Activated CD4-positive, alpha-beta T cell treated with anti-CD3 and anti-CD28 coated beads for 48 hours (primary cell): ENCODE measurements around the gene MAPRE3.

Experiments
- DNase-seq: peaks from one replicate; pipeline ENCODE4 v3.0.0-alpha.2; 2020

The MAPRE3 gene

DNA sequence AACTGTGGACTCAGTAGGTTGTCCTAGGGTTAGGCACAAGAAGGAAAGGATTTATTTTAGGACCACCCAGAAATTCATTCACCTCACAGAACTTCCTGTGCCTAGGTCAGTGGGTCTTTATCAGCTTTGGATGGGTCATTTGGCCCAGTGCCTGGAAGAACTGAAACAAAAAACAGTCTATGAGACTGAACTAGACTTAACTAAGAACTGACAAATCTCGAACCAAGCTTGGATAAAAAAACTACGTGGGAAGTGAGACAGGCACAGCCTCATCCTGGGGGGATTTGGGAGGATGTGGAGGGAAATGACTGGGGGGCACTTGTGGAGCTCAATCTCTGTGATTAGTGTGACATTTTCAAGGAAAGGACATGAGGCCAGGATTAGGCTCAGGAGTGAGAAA, 103.3 kb downstream of the MAPRE3 start:
- no peak for DNase-seq

DNA sequence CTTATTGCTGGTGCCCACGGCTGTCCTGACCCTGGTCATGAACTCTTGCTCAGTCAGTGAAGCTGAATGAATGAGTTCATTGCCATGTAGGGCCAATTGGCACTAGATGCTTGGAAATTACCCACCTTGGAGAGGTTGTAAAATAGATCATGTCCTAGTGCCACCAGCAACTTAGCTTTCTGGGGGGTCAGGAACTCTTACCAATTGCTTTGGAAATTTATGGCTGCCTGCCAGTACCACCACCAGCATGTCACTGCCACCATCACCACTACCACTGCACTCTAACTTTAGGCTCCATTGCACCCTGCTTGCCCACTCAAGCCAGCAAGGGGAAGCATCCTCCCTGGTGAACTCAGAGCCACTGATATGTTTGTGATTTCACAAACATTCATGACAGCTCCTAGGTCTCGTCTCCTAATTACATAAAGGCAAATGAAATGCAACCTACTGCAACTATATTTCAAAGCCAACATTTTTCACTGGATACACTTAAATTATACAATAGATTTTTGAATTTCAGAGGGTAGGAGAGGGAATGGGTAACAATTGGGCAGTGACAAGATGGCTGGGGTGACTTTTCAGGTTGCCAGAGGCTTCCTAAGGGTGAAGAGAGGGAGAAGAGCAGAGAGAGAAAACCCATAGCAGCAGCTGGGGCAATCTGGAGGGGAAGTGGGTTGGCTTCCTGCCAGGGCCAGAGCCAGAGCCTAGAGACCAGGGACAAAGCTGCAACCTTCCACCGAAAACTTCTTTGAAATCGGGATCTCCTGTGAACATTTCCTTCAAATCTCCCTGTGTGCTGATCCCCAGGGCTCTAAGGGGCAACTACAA, 104.5 kb downstream of the MAPRE3 start:
- DNase-seq, result peak; percentile 40

DNA sequence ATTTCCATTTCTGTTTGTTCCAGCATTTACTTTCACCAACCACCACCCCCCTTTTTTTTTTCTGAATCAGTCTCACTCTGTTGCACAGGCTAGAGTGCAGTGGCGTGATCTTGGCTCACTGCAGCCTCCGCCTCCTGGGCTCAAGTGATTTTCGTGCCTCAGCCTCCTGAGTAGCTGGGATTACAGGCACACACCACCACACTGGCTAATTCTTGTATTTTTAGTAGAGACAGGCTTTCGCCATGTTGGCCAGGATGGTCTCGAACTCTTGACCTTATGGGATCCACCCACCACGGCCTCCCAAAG, 105.1 kb downstream of the MAPRE3 start:
- peak; percentile 36 for DNase-seq

DNA sequence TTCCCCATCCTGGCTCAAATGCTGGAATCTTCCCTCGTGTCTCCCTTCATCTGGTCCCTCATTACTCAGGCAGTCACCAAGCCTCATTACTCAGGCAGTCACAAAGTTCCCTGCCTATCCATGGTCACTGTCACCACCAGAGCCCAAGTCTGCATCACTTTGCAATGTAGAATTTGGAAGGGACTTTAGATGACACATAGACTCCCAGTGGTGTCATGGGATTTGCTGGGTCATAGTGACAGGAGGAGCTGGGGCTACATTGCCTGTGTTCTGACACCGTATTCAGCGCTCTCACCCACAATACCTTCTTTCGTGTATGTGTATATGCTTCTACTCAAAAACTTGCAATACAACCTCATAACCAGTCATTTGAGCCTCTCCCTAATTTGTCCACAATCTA, 105.9 kb downstream of the MAPRE3 start:
- no peak for DNase-seq
